ENCODE results near the gene LRFN3.
"Not testable (repeated sequence)": the region's sequence is repeated elsewhere in the genome, so short reads cannot be mapped to it uniquely, and the experiment has no call there.

The LRFN3 gene

DNA sequence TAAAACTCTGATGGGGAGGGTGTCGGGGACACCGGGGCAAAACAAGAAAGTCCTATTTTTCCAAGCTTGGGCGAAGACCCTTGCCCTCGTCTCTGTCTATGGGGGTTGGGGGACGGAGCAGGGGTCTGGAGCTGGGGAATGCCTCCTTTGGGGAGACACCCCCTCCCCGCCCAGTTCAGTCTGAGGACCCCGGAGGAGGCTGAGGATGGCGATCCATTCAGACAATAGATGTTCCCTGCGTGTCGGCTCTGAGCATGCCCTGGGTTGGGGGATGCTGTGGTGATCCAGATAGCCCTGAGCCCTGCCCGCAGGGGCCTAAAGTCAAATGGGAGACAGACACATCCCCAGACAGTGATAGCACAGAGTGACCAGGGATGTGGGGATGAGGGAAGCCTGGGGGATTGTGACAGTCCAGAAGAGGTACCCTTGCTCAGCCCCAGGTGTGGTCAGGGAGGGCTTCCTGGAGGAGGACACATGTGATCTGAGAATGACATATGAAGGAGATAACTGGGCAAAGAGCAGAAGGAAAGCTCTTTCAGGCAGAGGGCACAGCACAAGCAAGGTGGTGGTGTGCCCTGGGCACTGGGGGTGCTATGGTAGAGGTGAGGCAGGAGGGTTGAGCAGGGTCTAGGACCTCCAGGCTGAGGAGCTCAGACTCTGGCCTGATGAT, 9.1 kb downstream of the LRFN3 start:
- no peak overlapping the region for H3K4me3 ChIP-seq (replicated peaks in 1 of 2; ENCODE audit: low read depth in 2 of 2, low read length in 2 of 2)
- no peak for DNase-seq (ENCODE audit: low read depth in 2 of 2)
- no peak for TF ChIP-seq CTCF (IDR thresholded peaks at IDR 0.05; ENCODE audit: low read depth, low read length)

DNA sequence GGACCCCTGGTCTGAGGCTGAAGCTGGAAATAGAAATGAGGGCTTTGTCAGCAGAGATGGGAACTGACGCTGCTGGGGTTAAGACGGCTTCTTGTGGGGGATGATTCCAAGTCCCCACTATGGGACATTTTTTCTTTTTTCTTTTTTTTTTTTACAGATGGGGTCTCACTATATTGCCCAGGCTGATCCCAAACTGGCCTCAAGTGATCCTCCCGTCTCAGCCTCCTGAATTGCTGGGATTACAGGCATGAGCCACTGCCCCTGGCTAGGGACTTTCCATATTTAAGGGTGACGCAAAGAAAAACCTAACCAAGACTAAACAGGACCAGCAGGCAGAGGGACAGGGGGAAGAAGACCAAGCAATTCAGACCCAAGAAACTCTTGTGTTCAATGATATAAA, 10.0 kb downstream of the LRFN3 start:
- TF ChIP-seq CTCF (IDR thresholded peaks at IDR 0.05; ENCODE audit: low read depth, low read length), result no peak
- DNase-seq (ENCODE audit: low read depth in 2 of 2), result no peak
- no peak overlapping the region for H3K4me3 ChIP-seq (replicated peaks in 1 of 2; ENCODE audit: low read depth in 2 of 2, low read length in 2 of 2)

DNA sequence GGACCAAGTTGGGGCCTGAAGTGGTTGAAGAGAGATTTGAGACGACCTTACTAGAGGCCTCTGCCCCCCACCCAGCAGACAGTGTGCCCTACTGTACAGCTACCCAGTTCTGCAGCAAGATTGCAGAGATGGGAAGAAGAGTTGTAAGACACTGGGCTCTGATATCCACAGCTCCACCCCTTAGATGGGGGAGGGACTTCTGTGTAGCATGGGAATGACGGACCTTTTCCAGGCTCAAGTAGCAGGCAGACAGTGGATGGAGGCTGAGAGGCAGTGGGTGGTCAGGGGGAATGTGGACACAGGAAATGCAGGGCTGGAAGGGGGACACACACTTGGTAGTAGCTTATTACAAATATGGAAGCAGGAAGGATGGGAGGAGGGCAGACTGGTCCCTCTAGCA, 13.0 kb downstream of the LRFN3 start:
- DNase-seq (ENCODE audit: low read depth in 2 of 2), result no peak
- no peak for TF ChIP-seq CTCF (IDR thresholded peaks at IDR 0.05; ENCODE audit: low read depth, low read length)
- H3K4me3 ChIP-seq (replicated peaks in 1 of 2; ENCODE audit: low read depth in 2 of 2, low read length in 2 of 2), result no peak overlapping the region

DNA sequence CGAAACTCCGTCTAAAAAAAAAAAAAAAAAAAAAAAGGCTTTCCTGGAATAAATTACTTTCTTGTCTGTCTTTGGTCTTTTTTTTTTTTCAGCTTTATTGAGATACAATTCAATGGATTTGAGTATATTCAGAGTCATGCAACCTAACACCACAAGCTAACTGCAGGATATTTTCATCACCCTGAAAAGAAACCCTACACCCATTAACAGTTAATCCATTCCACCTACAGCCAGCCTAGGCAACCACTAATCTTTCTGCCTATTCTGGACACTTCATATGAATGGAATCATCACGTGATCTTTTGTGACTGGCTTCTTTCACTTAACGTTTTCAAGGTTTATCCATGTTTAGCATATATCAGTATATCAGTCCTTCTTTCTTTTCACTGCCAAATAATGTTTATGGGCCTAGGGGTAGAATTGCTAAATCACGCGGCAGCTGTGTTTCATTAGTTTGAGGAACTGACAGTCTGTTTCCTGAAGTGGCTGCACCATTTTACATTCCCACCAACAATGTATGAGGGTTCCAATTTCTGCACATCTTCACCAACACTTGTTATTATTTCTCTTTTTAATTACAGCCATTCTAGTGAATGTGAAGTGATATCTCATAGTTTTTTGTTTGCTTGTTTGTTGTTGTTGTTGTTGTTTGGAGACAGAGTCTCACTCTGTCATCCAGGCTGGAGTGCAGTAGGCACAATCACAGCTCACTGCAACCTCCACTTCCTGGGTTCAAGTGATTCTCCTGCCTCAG, 19.9 kb downstream of the LRFN3 start:
- H3K4me3 ChIP-seq (replicated peaks in 1 of 2; ENCODE audit: low read depth in 2 of 2, low read length in 2 of 2), result no peak overlapping the region
- TF ChIP-seq CTCF (IDR thresholded peaks at IDR 0.05; ENCODE audit: low read depth, low read length), result no peak

GRCh38 chr19:35957411-35957810, 21.2 kb downstream of the LRFN3 start:
- DNase-seq (ENCODE audit: low read depth in 2 of 2); H3K4me3 ChIP-seq (replicated peaks in 1 of 2; ENCODE audit: low read depth in 2 of 2, low read length in 2 of 2): not testable (repeated sequence)

More for the DNA sequence above, 19.9 kb downstream of the LRFN3 start:
- DNase-seq (ENCODE audit: low read depth in 2 of 2), result no peak

GRCh38 chr19:35958660-35959039, 22.5 kb downstream of the LRFN3 start:
- no peak for TF ChIP-seq CTCF (IDR thresholded peaks at IDR 0.05; ENCODE audit: low read depth, low read length)
- no peak for DNase-seq (ENCODE audit: low read depth in 2 of 2)
- no peak overlapping the region for H3K4me3 ChIP-seq (replicated peaks in 1 of 2; ENCODE audit: low read depth in 2 of 2, low read length in 2 of 2)

DNA sequence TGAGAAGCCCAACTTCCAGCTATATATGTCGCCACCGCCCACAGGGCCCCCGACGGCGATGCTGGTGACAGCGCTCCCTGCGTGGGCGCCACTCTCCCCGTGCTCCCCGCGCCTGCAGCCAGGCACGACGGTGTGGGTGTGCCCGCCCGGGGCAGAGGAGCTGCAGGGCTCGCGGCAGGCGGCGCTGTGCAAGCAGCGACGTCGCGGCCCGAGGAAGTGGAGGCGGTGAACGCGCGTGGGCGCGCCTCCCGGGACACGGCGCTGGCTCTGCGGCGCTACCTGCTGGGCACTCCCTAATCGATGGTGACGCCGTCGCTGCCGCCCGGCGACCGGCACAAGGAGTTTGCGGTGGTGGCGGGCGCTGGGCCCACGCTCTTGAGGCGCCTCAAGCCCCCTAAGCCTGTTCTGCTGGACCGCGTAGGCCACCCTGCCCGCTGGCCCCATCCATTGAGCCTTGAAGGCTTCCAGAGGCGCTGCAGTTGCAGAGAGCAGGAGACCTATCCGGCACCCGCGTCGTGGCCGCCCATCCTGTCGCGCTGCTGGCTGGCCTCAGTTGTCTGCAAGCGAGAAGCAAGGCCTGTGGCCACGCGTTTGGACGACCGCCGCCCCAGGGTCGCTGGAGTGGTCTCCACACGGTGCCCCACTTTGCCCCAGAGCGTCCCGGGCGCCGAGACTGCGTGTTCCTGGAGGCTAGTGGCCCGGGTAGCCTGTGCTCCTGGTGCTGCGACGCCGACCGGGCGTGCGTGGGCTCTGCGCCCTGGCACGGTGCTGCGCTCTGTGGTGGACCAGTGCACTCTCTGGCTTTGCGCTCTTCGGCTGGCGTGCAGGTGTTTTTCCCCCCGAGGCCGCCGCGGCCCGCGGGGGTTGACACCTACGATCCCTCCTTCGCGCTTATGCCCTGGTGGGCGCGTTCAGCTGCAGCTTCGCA, 23.1 kb downstream of the LRFN3 start:
- H3K4me3 ChIP-seq (replicated peaks in 1 of 2; ENCODE audit: low read depth in 2 of 2, low read length in 2 of 2), result no peak overlapping the region
- peak in 1 of 2 donors; percentile 8 for DNase-seq (ENCODE audit: low read depth in 2 of 2)
- TF ChIP-seq CTCF (IDR thresholded peaks at IDR 0.05; ENCODE audit: low read depth, low read length), result no peak
